Measurements from ENCODE around the gene PRRX1. TPM values are rescaled to one million over a fixed set of nuclear protein-coding genes. Genes with fewer than 3 reads are reported as not detected.

PRRX1 gene
- total RNA-seq, 2 experiments from 2014 or later = not detected

- Mint-ChIP-seq H3K9me3 (ENCODE audit: low read depth) (no peaks in the 10 kb centered on the region), H3K4me1 (no peaks in the 10 kb centered on the region), H3K36me3 (no peaks in the 10 kb centered on the region), H3K27ac (no peak overlapping the region), H3K27me3 (peaks cover 2% of the 10 kb centered on the region), H3K4me3 (no peak overlapping the region)
- CTCF ChIA-PET = no interaction called here
- ATAC-seq (no peak), DNase-seq (no peak)
Observed at GRCh38 chr1:170703591-170703990, 39.7 kb downstream of the PRRX1 start.

GRCh38 chr1:170704256-170704655 is 40.3 kb downstream of the PRRX1 start:
- peaks cover 2% of the 10 kb centered on the region for H3K27me3 Mint-ChIP-seq
- DNase-seq (no peak), ATAC-seq (no peak)
- CTCF ChIA-PET = no interaction called here
- H3K27ac Mint-ChIP-seq = no peak overlapping the region
- no peaks in the 10 kb centered on the region for H3K36me3 Mint-ChIP-seq
- no peaks in the 10 kb centered on the region for H3K4me1 Mint-ChIP-seq
- no peaks in the 10 kb centered on the region for H3K9me3 Mint-ChIP-seq (ENCODE audit: low read depth)
- H3K4me3 Mint-ChIP-seq = no peak overlapping the region

GRCh38 chr1:170705981-170706380 is 42.0 kb downstream of the PRRX1 start:
- no peaks in the 10 kb centered on the region for H3K9me3 Mint-ChIP-seq (ENCODE audit: low read depth)
- no peak overlapping the region for H3K4me3 Mint-ChIP-seq
- no peak overlapping the region for H3K27ac Mint-ChIP-seq
- ATAC-seq (no peak), DNase-seq (no peak)
- CTCF ChIA-PET = no interaction called here
- H3K36me3 Mint-ChIP-seq = no peaks in the 10 kb centered on the region
- H3K4me1 Mint-ChIP-seq = no peaks in the 10 kb centered on the region
- H3K27me3 Mint-ChIP-seq = peaks cover 2% of the 10 kb centered on the region

GRCh38 chr1:170707117-170707516 is 43.2 kb downstream of the PRRX1 start:
- no peaks in the 10 kb centered on the region for H3K36me3 Mint-ChIP-seq
- CTCF ChIA-PET = no interaction called here
- ATAC-seq (no peak), DNase-seq (no peak)
- no peak overlapping the region for H3K27ac Mint-ChIP-seq
- H3K9me3 Mint-ChIP-seq (ENCODE audit: low read depth) = no peaks in the 10 kb centered on the region
- no peak overlapping the region for H3K4me3 Mint-ChIP-seq
- no peaks in the 10 kb centered on the region for H3K4me1 Mint-ChIP-seq
- H3K27me3 Mint-ChIP-seq = peaks cover 2% of the 10 kb centered on the region

GRCh38 chr1:170707959-170708655 is 44.2 kb downstream of the PRRX1 start:
- Mint-ChIP-seq H3K27ac (no peak overlapping the region), H3K4me1 (no peaks in the 10 kb centered on the region), H3K4me3 (no peak overlapping the region), H3K9me3 (ENCODE audit: low read depth) (no peaks in the 10 kb centered on the region), H3K27me3 (peaks cover 2% of the 10 kb centered on the region), H3K36me3 (no peaks in the 10 kb centered on the region)
- DNase-seq (no peak), ATAC-seq (no peak)
- CTCF ChIA-PET = no interaction called here

- no peak for DNase-seq
- Mint-ChIP-seq H3K4me1 (no peaks in the 10 kb centered on the region), H3K27me3 (peaks cover 2% of the 10 kb centered on the region), H3K4me3 (no peak overlapping the region), H3K36me3 (no peaks in the 10 kb centered on the region), H3K9me3 (ENCODE audit: low read depth) (no peaks in the 10 kb centered on the region), H3K27ac (no peak overlapping the region)
- CTCF ChIA-PET = no interaction called here
- no peak for ATAC-seq
Observed at GRCh38 chr1:170711682-170712081, 47.8 kb downstream of the PRRX1 start.

- Mint-ChIP-seq H3K4me3 (no peak overlapping the region), H3K36me3 (no peaks in the 10 kb centered on the region), H3K27ac (no peak overlapping the region), H3K27me3 (peaks cover 2% of the 10 kb centered on the region), H3K4me1 (no peaks in the 10 kb centered on the region), H3K9me3 (ENCODE audit: low read depth) (no peaks in the 10 kb centered on the region)
- no peak for ATAC-seq
- CTCF ChIA-PET = no interaction called here
- no peak for DNase-seq
Observed at GRCh38 chr1:170714163-170714562, 50.2 kb downstream of the PRRX1 start.

- CTCF ChIA-PET = no interaction called here
- ATAC-seq = no peak
- no peak for DNase-seq
- Mint-ChIP-seq H3K4me3 (no peak overlapping the region), H3K9me3 (ENCODE audit: low read depth) (no peaks in the 10 kb centered on the region), H3K4me1 (no peaks in the 10 kb centered on the region), H3K27me3 (peaks cover 2% of the 10 kb centered on the region), H3K36me3 (no peaks in the 10 kb centered on the region), H3K27ac (no peak overlapping the region)
Observed at GRCh38 chr1:170714938-170715337, 51.0 kb downstream of the PRRX1 start.

GRCh38 chr1:170716835-170717429 is 53.0 kb downstream of the PRRX1 start:
- ATAC-seq (no peak), DNase-seq (no peak)
- H3K36me3 Mint-ChIP-seq = no peaks in the 10 kb centered on the region
- H3K27me3 Mint-ChIP-seq = peaks cover 2% of the 10 kb centered on the region
- CTCF ChIA-PET = no interaction called here
- H3K4me1 Mint-ChIP-seq = no peaks in the 10 kb centered on the region
- no peaks in the 10 kb centered on the region for H3K9me3 Mint-ChIP-seq (ENCODE audit: low read depth)
- no peak overlapping the region for H3K27ac Mint-ChIP-seq
- no peak overlapping the region for H3K4me3 Mint-ChIP-seq

- CTCF ChIA-PET = no interaction called here
- DNase-seq = no peak
- ATAC-seq = no peak
- Mint-ChIP-seq H3K4me3 (no peak overlapping the region), H3K27ac (no peak overlapping the region), H3K36me3 (no peaks in the 10 kb centered on the region), H3K27me3 (peaks cover 2% of the 10 kb centered on the region), H3K4me1 (no peaks in the 10 kb centered on the region), H3K9me3 (ENCODE audit: low read depth) (no peaks in the 10 kb centered on the region)
Observed at GRCh38 chr1:170720661-170721060, 56.7 kb downstream of the PRRX1 start.

- no peak for ATAC-seq
- no peak overlapping the region for H3K4me3 Mint-ChIP-seq
- H3K27ac Mint-ChIP-seq = no peak overlapping the region
- no peaks in the 10 kb centered on the region for H3K36me3 Mint-ChIP-seq
- no peaks in the 10 kb centered on the region for H3K9me3 Mint-ChIP-seq (ENCODE audit: low read depth)
- CTCF ChIA-PET = no interaction called here
- peaks cover 2% of the 10 kb centered on the region for H3K27me3 Mint-ChIP-seq
- no peak for DNase-seq
- no peaks in the 10 kb centered on the region for H3K4me1 Mint-ChIP-seq
Observed at GRCh38 chr1:170721621-170722020, 57.7 kb downstream of the PRRX1 start.

- CTCF ChIA-PET = no interaction called here
- Mint-ChIP-seq H3K4me1 (no peaks in the 10 kb centered on the region), H3K27ac (no peak overlapping the region), H3K4me3 (no peak overlapping the region), H3K36me3 (no peaks in the 10 kb centered on the region), H3K27me3 (no peaks in the 10 kb centered on the region), H3K9me3 (ENCODE audit: low read depth) (no peaks in the 10 kb centered on the region)
- DNase-seq = no peak
- ATAC-seq = no peak
Observed at GRCh38 chr1:170723518-170723917, 59.6 kb downstream of the PRRX1 start.

- ATAC-seq = no peak
- Mint-ChIP-seq H3K4me1 (no peaks in the 10 kb centered on the region), H3K9me3 (ENCODE audit: low read depth) (no peaks in the 10 kb centered on the region), H3K4me3 (no peak overlapping the region), H3K27ac (no peak overlapping the region), H3K36me3 (no peaks in the 10 kb centered on the region), H3K27me3 (no peaks in the 10 kb centered on the region)
- DNase-seq = no peak
- CTCF ChIA-PET = no interaction called here
Observed at GRCh38 chr1:170725326-170725725, 61.4 kb downstream of the PRRX1 start.

GRCh38 chr1:170727963-170728362 is 64.0 kb downstream of the PRRX1 start:
- DNase-seq = no peak
- Mint-ChIP-seq H3K27me3 (peaks cover 2% of the 10 kb centered on the region), H3K36me3 (no peaks in the 10 kb centered on the region), H3K4me3 (no peak overlapping the region), H3K9me3 (ENCODE audit: low read depth) (no peaks in the 10 kb centered on the region), H3K4me1 (no peaks in the 10 kb centered on the region), H3K27ac (no peak overlapping the region)
- no peak for ATAC-seq
- CTCF ChIA-PET = no interaction called here

Data from activated CD8-positive, alpha-beta memory T cell treated with anti-CD3 and anti-CD28 coated beads, Interleukin-2, amount 10 ng/mL, durations not matched to agents 7 days and 5 days (primary cell).